ENCODE results near the gene DNALI1. TPM values are rescaled to one million over a fixed set of nuclear protein-coding genes. Genes with fewer than 3 reads are reported as not detected.
"Not testable (repeated sequence)": the region's sequence is repeated elsewhere in the genome, so short reads cannot be mapped to it uniquely, and the experiment has no call there.

The DNALI1 gene
- polyA plus RNA-seq (ENCODE audit: insufficient read length) = 63.0 TPM
- long read RNA-seq, donor 1, transcript DNALI1-204 (2 exons, 712 nt) = minor isoform, 5 of 145 reads
- long read RNA-seq, donor 1, transcript DNALI1-203 (3 exons, 621 nt) = minor isoform, 9 of 145 reads
- long read RNA-seq, donor 1, transcript DNALI1-201 (6 exons, 2,649 nt) = major isoform, 24 of 145 reads
- long read RNA-seq, donor 1, partial matches to known transcripts = 50 of 145 reads
- long read RNA-seq, donor 1, other reads (novel, unspliced or antisense) = 55 of 145 reads
- long read RNA-seq, donor 2, transcript DNALI1-205 (2 exons, 3,539 nt) = minor isoform, 6 of 57 reads
- long read RNA-seq, donor 2, transcript DNALI1-201 (6 exons, 2,649 nt) = major isoform, 17 of 57 reads
- long read RNA-seq, donor 2, transcript DNALI1-203 (3 exons, 621 nt) = minor isoform, 9 of 57 reads
- long read RNA-seq, donor 2, partial matches to known transcripts = 21 of 57 reads
- long read RNA-seq, donor 2, other reads (novel, unspliced or antisense) = 0 of 57 reads
- long read RNA-seq, donor 3, transcript DNALI1-201 (6 exons, 2,649 nt) = major isoform, 17 of 24 reads
- long read RNA-seq, donor 3, partial matches to known transcripts = 0 of 24 reads
- long read RNA-seq, donor 3, other reads (novel, unspliced or antisense) = 0 of 24 reads
- long read RNA-seq, donor 4, partial matches to known transcripts = 0 of 6 reads
- long read RNA-seq, donor 4, other reads (novel, unspliced or antisense) = 0 of 6 reads
- long read RNA-seq, donor 5, transcript DNALI1-203 (3 exons, 621 nt) = minor isoform, 10 of 55 reads
- long read RNA-seq, donor 5, transcript DNALI1-201 (6 exons, 2,649 nt) = major isoform, 37 of 55 reads
- long read RNA-seq, donor 5, transcript DNALI1-205 (2 exons, 3,539 nt) = minor isoform, 7 of 55 reads
- long read RNA-seq, donor 5, partial matches to known transcripts = 0 of 55 reads
- long read RNA-seq, donor 5, other reads (novel, unspliced or antisense) = 0 of 55 reads
- long read RNA-seq, donor 6, transcript DNALI1-201 (6 exons, 2,649 nt) = minor isoform, 11 of 163 reads
- long read RNA-seq, donor 6, transcript DNALI1-203 (3 exons, 621 nt) = major isoform, 13 of 163 reads
- long read RNA-seq, donor 6, transcript DNALI1-204 (2 exons, 712 nt) = minor isoform, 5 of 163 reads
- long read RNA-seq, donor 6, transcript DNALI1-205 (2 exons, 3,539 nt) = minor isoform, 10 of 163 reads
- long read RNA-seq, donor 6, partial matches to known transcripts = 115 of 163 reads
- long read RNA-seq, donor 6, other reads (novel, unspliced or antisense) = 9 of 163 reads
- long read RNA-seq, donor 7, transcript DNALI1-203 (3 exons, 621 nt) = minor isoform, 19 of 260 reads
- long read RNA-seq, donor 7, transcript DNALI1-205 (2 exons, 3,539 nt) = minor isoform, 8 of 260 reads
- long read RNA-seq, donor 7, transcript DNALI1-201 (6 exons, 2,649 nt) = major isoform, 34 of 260 reads
- long read RNA-seq, donor 7, partial matches to known transcripts = 192 of 260 reads
- long read RNA-seq, donor 7, other reads (novel, unspliced or antisense) = 5 of 260 reads
- long read RNA-seq, donor 8, transcript DNALI1-203 (3 exons, 621 nt) = minor isoform, 6 of 23 reads
- long read RNA-seq, donor 8, transcript DNALI1-201 (6 exons, 2,649 nt) = major isoform, 10 of 23 reads
- long read RNA-seq, donor 8, partial matches to known transcripts = 0 of 23 reads
- long read RNA-seq, donor 8, other reads (novel, unspliced or antisense) = 0 of 23 reads

DNA sequence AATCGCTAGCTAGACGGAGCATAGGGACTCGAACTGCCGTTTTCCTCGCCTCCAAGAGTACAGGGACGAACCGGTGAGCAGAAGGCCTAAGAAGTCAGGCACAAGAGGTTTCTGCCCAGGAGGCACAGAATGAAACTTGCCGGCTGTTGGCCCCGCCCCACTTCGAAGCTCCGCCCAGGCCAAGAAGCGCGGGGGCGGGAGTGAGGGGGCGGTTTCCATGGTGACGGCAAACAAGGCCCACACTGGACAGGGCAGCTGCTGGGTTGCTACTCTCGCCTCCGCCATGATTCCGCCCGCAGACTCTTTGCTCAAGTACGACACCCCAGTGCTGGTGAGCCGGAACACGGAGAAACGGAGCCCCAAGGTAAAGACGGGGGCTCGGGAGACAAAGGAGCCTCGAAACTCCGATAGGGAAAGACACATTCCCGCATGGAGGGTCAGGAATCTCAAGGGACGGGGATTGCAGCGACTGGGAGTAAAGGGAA, at the start of gene DNALI1:
Gene DNALI1, plus strand, starts transcription at position 229 of the 485 bp plus-strand sequence. Its CDS starts 55 bp downstream, at position 284.
- DNase-seq = peak; percentile 91

DNA sequence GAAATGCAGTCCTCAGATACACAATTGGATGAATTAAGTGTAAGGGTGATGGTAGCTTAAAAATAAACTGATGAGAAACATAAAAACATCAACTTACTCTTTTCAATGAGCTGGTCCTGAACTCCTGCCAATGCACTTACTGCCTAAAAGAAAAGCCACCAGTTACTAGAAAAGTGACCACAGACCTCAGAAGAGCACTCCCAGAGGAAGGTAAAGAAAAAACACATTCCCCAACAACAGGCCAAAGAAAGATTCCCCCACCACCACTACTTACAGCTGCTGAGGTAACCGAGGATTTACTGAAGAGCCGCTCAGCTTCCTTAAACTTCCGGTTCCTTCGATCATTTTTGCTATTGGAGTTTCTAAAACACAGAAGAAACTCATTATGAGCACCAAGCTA, 47.6 kb upstream of the DNALI1 start:
- DNase-seq = no peak

DNA sequence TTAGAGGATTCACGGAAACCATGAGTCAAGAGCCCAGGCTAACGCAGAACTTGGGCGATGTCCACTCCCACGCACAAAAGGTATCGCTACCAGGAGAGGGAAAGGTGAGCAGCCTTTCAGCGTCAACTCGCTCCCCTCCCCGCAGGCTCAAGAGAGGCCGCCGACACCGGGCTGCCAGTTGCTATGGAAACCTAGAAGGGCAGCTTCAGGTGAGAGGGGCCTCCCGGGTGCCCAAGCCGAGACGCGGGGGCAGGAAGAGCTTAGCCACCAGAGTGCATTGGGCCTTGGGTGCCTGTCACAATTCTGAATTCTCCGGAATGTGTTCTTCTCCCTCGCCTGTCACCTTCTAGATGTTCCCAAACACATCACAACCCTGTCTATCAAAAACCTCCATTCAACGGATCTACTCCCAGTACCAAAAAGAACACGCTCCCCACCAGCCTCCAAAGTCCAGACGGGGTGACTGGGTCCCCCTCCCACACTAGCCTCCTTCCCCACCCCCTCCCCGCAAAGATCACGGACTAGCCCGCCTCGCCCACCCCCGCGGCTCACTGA, 42.9 kb upstream of the DNALI1 start:
- DNase-seq = peak; percentile 40

DNA sequence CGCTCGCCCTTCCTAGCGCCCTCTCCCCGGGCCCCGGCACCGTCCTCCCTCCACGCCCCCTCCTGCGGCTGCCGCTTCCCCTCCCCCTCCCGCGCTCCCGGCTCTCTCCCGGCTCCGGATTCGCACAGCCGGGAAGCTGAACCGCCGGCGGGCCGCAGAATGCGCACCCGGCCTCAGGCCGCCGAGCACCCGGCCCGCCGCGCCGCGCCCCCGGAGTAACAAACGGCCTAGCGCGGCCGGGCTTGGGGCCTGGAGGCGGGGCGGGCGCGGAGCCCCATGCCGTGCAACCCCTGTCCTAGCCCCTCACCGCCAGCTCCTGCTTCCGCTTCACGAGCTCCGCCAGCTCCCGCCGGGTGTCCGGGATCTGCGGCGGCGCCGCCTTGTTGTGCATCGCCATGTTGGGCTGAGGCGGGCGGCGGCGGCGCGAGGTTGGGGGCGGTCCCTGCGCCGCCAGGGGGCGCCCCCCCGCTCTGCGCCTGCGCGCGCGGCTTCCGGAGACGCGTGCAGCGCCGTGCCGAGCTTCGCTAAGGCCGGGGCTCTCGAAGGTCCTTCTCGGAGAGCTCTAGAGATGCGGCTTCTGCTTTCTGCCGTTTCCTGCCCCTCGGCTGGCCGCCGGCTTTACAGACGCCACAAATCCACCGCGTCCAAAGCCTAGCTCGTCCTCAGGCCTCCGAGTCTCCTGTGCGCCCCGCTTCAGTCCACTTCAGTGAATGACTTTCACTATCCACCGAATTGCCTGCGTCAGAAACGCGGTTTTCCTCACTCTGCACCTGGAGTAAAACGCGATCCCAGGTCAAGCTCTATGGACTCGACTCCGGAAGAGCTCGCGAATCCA, 42.2 kb upstream of the DNALI1 start, which contains the start of gene MEAF6:
Gene MEAF6, minus strand, starts transcription at position 417 of the 835 bp plus-strand sequence. Its CDS starts 20 bp downstream, at position 397.
- peak; percentile 80 for DNase-seq

DNA sequence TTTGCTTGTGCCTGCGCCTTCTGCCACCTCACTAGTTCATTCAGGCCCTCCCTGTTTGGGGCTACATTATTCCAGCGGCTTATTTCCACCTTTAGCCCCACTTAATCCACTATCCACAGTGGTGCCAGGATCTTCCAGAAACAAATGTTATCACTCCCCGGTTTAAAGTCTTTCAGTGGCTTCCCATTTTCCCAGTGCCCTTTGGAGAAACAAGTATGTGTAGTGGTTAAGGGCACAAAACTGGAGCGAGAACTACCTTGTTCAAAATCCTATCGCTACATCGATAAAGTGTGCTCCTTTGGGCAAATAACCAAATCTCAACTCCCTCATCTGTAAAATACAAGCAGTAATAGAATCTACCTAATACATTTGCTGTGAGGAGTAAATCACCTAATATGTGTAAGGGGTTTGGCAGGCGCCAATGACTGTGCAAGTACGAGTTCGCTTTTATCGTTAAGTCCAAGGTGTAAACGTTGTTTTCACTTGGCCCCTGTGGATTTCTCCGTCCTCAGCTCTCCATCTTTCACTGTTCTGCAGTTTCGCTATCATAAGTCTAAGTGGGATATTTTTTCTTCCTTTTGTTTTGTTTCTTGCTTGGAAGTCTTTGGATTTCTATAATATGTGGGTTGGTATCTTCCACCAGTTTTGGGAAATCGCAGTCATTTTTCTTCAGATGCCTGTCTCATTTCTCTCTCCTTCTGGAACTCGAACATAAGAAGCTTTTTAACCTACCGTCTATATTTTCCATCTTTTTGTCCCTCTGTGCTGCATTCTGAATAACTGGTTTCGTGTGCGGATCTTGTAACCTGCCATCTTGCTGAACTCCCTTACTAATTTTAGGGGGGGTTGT, 41.3 kb upstream of the DNALI1 start:
- DNase-seq = no peak

DNA sequence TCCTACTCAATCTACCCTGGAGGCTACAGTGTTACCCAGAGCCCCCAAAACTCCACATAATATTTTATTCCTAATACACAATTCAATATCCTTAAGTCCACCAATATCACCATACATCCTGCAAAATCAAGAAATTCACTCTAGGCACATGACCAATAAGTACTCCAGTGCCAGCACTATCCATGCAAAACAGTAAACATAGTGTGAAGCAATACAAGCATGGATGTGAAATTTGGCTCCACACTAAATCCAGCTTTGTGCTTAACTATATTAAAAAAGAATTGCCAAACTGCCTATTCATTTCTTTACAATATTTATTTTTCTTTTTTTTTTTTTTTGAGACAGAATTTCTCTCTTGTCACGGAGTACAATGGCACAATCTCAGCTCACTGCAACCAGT, 39.2 kb upstream of the DNALI1 start:
- DNase-seq = no peak

DNA sequence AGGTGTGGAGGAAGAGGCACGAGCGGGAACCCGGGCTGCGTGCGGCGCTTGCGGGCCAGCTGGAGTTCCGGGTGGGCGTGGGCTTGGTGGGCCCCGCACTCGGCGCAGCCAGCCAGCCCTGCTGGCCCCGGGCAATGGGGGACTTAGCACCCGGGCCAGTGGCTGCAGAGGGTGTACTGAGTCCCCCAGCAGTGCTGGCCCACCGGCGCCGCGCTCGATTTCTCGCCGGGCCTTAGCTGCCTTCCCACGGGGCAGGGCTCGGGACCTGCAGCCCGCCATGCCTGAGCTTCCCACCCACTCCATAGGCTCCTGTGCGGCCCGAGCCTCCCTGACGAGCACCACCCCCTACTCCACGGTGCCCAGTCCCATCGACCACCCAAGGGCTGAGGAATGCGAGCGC, 38.5 kb upstream of the DNALI1 start:
- DNase-seq = not testable (repeated sequence)

DNA sequence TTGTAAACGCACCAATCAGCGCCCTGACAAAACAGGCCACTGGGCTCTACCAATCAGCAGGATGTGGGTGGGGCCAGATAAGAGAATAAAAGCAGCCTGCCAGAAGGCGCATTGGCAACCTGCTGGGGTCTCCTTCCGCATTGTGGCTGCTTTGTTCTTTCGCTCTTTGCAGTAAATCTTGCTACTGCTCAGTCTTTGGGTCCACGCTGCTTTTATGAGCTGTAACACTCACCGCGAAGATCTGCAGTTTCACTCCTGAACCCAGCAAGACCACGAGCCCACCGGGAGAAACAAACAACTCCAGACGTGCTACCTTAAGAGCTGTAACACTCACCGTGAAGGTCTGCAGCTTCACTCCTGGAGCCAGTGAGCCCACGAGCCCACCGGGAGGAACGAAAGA, 37.8 kb upstream of the DNALI1 start:
- DNase-seq = not testable (repeated sequence)

DNA sequence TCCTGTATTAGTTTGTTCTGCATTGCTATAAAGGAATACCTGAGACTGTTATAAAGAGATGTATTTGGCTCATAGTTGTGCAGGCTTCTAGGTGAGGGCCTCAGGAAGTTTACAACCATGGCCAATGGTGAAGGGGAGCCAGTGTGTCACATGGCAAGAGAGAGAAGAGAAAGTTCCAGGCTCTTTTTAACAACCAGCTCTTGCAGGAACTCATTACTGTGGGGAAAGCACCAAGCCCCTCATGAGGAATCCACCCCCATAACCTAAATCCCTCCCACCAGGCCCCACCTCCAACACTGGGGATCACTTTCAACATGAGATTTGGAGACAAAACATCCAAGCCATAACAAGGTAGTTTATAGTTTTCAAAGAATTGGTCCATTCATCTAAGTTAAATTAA, 37.1 kb upstream of the DNALI1 start:
- DNase-seq = no peak

DNA sequence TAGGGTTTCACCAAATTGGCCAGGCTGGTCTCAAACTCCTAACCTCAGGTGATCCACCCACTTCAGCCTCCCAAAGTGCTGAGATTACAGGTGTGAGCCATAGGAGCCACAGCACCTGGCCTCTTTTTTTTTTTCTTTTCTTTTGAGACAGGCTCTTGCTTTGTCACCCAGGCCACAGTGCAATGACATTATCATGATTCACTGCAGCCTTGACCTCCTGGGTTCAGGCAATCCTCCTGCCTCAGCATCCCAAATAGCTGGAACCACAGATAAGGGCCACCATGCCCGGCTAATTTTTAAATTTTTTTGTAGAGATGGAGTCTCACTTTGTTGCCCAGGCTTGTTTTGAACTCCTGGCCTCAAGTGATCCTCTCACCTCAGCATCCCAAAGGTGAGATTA, 26.9 kb upstream of the DNALI1 start:
- DNase-seq = not testable (repeated sequence)

DNA sequence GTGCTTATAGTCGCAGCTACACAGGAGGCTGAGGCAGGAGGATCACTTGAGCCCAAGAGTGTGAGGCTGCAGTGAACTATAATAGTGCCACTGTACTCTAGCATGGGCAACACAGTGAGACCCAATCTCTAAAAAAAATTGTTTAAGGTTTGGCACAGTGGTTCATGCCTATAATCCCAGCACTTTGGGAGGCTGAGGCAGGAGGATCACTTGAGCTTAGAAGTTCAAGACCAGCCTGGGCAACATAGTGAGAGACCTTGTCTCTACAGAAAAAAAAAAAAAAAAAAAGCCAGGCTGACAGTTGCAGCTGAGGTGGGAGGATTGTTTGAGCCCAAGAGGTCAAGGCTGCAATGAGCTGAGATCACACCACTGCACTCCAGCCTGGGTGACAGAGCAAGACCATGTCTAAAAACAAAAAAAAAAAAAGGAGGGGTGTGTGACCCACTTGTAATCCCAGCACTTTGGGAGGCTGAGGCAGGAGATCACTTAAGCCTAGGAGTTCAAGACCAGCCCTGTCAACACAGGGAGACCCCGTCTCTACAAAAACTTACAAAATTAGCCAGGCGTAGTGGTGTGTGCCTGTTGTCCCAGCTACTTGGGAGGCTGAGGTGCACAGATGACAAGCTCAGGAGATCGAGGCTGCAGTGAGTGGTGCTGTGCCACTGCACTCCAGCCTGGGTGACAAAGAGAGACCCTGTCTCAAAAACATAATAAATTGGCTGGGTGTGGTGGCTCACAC, 24.2 kb upstream of the DNALI1 start:
- not testable (repeated sequence) for DNase-seq

DNA sequence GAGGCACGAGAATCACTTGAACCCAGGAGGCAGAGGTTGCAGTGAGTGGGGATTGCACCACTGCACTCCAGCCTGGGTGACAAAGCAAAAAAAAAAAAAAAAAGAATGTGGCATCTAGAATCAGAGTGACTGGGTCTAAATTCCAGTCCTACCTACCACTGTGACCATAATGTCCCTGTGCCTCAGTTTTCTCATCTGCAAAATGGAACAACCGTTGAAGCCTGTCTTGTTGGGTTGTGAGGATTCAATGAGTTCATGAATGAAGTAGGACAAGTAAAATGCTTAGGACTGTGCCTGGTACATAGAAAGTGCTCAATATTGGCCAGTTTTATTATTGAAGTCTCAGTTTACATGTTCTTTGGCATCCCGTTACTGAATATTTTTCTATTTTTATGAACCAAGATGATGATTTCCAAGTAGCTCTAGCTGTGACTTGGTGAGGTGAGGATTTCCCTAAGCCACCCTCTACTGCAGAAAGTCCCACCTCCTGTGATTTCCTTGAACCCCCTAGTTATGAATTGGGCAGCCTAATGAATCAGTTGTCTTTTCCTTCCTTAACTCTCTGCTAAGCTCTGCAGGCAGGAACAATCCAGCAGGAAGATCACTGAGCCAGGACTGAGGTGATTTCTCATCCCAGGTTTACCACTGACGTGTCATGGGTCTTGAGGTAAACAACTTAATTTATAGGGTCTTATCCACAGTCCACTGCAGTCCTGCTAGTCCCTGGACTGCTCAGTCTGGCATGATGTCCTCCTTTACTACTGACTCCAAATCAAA, 23.2 kb upstream of the DNALI1 start:
- no peak for DNase-seq

DNA sequence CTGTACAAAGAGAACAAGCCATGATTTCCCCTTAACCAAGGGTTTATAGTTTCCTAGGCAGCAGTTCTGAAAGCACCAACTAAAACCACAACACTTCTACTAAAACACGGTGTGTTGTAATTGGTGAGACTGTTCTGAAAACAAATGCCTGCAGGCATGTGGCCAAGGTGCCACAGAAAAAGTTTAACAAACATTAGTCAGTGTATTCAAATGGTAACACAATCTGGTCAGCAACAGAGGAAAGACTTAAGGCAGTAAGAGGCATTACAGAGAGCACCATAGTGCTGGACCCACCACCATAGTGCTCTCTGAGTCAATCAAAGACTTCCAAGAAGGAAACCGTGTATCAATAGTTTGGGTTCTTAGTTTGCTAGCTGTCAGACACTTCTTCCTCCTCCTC, 19.4 kb upstream of the DNALI1 start:
- no peak for DNase-seq

DNA sequence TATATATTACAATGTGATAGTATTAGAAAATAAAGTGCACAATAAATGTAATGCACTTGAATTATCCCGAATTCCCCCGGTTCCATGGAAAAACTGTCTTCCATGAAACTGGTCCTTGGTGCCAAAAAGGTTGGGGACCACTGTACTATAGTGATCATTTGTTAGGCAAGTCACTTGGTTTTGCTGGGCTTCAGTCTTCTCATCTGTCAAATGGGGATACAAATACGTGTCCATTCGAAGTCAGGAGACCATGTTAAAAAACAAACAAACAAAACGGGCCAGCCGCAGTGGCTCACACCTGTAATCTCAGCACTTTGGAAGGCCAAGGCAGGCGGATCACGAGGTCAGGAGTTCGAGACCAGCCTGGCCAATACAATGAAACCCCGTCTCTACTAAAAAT, 17.6 kb upstream of the DNALI1 start:
- DNase-seq = not testable (repeated sequence)

DNA sequence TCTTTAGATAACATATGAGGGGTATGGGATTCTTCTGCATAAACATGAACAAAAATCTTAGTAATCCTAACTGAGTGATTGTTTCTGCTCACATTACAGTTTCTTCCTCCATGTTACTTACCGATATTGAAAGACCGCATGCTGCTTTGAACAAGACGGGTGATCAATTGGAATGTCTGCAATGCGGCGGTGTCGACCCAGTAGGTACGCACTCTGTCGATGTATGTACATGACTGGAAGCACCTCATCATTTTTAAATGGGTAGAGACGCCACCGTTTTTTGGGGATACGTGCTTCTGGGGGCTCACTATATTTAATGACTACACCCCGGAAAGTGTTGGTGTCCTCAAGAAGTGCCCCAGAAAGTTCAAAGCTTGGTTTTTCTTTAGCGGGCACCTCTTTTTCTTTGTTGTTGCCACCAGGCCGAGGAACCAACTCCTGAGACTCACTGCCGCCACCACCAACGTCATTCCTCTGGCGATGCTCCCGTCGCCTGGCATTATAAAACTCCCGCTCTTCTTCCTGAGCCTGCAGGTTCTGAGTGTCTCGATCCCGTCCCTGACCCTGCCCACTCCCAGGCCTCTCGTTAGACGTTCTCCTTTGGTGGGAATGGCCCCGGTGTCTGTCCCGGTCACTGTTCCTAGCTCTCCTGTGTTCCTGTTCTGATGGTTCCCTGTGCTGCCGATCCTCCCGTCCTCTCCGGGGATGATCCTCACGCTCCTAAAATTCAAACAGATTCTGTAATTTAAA, 16.5 kb upstream of the DNALI1 start:
- no peak for DNase-seq

DNA sequence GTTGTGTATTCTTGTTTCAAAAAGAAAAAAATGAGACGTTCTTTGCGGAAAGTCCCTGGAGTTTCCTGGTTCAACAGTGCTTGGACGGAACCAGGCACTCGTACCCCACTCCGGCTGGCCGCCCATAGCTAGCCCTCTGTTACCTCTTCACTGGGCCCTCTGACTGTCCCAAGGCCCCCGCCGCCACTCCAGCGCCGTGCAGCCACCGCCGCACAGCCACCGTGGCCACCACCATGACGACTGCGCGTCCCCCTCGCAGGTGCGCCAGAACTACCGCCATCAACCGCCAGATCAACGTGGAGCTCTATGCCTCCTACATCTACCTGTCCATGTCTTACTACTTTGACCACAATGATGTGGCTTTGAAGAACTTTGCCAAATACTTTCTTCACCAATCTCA, 12.2 kb upstream of the DNALI1 start:
- no peak for DNase-seq

All from left kidney (tissue), 8 donors.